NCI-H69 (cell line): ENCODE data around the gene WFIKKN2.
A peak's percentile ranks its signal among the peaks of the same experiment; 100 is the strongest.
"Not testable (repeated sequence)": the region's sequence is repeated elsewhere in the genome, so short reads cannot be mapped to it uniquely, and the experiment has no call there.

ENCODE experiments used
- DNase-seq: peaks from one replicate; lab custom pipeline; 2025; lab: John Stamatoyannopoulos, UW

The WFIKKN2 gene

GRCh38 chr17:50855708-50856330, 20.4 kb downstream of the WFIKKN2 start:
- no peak for DNase-seq

DNA sequence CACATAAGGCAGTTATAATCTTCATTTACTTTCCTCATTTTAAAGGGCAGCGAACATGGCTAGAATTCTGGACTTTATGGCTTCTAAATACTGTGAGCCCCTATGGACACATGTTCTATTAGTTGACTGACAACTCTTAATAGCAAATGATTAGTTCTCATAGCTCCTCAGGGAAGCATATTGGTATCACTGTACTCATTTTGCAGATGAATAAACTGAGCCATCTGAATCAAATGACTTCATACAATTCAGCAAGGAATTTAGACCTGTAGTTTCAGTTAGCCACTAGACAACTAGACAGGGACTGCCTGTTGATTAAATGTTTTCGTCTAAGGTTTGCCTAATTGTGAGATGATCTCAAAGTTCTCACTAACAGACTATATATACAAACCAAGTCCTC, 21.0 kb downstream of the WFIKKN2 start:
- no peak for DNase-seq

- DNase-seq: no peak
Observed at GRCh38 chr17:50858486-50859225, 23.3 kb downstream of the WFIKKN2 start.

GRCh38 chr17:50859727-50860126, 24.3 kb downstream of the WFIKKN2 start:
- DNase-seq: not testable (repeated sequence)

- DNase-seq: no peak
Observed at GRCh38 chr17:50861334-50861676, 25.9 kb downstream of the WFIKKN2 start.

- DNase-seq: no peak
Observed at GRCh38 chr17:50861822-50862528, 26.6 kb downstream of the WFIKKN2 start.

DNA sequence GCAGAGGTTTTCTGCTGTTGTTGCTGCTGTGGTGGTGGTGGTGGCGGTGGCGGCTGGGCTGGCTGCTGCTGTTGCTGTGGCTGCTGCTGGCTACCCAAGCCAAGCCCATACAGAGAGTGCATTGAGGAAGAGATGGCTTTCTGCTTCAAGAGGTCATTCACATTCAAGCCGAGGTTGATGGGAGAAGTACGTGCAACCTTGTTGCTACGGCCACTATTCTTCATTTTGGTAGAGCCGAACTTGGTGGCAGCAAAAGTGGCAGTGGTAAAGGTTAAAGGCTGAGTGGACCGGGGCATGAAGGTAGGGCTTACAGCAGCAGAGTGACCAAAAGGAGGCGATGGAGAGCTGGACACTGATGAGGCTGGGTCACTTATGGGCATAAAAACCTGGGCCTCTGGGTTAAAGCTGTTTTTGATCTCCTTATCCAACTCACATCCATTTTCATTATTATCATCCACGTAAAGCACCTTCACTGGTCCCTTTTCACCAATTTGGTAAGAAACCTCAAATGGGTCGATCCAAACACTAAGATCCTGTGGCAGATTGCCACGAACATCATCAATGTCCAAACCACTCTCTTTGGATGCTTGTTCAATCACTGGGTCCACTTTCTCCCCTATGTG, 27.9 kb downstream of the WFIKKN2 start:
- peak; percentile 48 for DNase-seq

DNA sequence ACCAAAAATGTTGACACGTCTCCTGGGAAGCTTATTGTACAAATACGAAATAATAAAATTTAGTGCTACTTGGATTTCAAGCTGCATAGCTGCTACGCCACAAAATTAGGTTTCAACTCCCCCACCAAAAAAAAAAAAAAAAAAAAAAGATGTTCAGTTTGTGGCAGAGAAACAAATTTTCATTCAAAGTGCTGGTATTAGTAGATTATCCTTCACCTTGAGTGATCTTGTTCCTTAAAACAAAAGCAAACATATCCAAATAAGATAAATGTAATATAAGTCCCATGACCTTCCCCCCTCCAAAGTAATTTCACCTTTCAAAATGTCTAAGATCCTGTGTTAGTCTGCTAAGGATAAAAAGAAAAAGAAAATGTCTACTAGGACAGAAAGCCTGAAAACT, 28.5 kb downstream of the WFIKKN2 start:
- no peak for DNase-seq

- no peak for DNase-seq
Observed at GRCh38 chr17:50864747-50865059, 29.3 kb downstream of the WFIKKN2 start.

- DNase-seq: peak; percentile 82
Observed at GRCh38 chr17:50865060-50865867, 29.9 kb downstream of the WFIKKN2 start.

GRCh38 chr17:50865868-50866260, 30.5 kb downstream of the WFIKKN2 start:
- no peak for DNase-seq

GRCh38 chr17:50866261-50866949, 31.0 kb downstream of the WFIKKN2 start, which contains the start of gene TOB1:
Gene TOB1, minus strand, starts transcription at chr17:50866354. Its CDS starts 2,337 bp downstream, at chr17:50864017.
- peak; percentile 100 for DNase-seq

- DNase-seq: peak; percentile 95
Observed at GRCh38 chr17:50866950-50867362, 31.6 kb downstream of the WFIKKN2 start.

DNA sequence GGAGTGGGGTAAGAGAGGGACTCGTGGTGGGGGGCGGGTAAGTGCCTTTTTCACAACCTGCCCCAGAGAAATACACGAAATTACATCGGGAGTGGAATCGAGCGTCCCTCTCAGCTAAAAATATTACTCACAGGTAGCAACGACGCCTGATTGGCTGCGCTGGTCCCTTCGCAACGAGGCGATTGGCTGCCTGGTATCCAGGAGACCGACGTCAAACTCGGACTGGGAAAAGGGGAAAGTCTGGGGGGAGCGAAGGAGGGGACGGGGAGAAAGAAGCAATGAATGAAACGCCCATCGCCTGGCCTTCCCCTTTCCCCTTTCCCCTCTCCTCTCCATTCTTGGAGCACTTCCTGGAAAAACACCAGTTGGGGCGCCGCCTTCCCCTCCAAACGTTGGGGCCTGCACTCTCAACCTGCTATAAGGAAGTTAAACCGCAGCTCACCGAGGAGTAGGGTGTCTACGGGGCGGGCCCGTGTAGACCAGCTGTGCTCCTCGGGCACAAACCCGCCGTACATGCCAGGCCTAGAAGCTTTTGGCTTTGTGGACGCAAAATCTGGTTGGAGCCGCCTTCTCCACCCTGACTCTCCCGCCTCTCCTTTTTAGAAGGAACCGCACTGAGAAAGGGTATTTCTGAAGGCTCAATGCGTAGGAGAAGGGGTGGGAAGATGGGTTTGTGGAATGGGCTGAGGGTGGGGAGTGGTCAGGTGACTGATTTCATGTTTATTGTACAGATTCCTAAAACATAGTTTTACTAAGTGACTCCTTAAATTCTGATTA, 32.2 kb downstream of the WFIKKN2 start:
- peak; percentile 99 for DNase-seq

GRCh38 chr17:50868140-50868438, 32.7 kb downstream of the WFIKKN2 start:
- DNase-seq: no peak

DNA sequence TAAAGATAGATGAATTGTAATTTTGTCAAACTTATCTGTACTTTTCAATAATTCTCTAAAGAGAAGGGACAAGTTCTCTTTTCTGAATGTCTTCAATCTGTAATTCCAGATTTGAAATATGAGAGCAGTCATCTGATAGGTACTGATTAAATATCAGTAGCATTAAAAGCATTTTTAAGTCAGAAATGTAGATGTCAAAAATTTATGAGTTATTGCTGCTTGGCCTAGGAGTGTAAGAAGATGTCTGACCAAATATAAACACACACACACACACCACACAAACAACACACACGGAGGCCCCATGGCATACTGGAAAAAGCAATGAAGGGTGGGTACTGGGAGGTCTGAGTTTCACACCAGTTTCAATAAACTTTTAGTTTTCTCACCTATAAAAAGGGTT, 33.2 kb downstream of the WFIKKN2 start:
- DNase-seq: peak; percentile 32

DNA sequence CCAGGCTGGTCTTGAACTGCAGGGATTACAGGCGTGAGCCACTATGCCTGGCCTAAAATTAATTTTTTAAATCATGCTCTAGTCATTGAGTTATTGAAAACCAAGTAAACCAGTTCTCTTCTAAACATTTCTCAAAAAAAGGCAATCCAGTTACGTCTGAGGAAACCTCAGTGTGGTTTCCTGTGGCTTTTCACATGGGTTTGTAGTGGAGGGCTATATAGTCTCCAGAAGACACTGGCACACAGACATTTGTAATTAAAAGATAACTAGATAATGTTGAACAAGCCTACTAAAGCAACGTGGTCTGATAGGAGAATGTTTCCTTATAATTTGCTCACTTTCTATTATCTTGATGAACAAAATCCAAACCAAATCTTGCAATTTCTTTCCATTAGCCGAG, 36.0 kb downstream of the WFIKKN2 start:
- no peak for DNase-seq

DNA sequence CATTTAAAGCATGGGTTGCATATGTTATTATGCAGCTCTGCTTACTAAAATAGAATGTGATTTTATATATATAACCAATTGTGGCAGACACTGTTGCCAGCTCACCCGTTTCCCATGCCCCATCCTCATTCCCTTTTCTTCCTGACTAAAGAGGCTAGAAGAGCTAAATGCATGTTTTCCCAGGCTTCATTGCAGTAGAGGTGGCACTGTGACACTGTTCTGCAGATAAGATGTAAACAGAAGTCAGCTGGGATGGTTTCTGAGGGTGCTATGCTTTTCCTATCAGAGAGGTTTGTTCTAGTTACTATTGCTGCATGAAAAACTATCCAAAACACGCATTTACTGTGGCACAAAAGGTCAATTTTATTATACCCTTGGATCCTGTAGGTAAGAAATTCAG, 36.5 kb downstream of the WFIKKN2 start:
- no peak for DNase-seq

GRCh38 chr17:50872710-50873424, 37.5 kb downstream of the WFIKKN2 start:
- no peak for DNase-seq

GRCh38 chr17:50875074-50875473, 39.7 kb downstream of the WFIKKN2 start:
- no peak for DNase-seq
